LNCaP clone FGC (cell line): ENCODE results near the gene CCDC85C.
A peak's percentile ranks its signal among the peaks of the same experiment; 100 is the strongest.

ENCODE experiments used
- DNase-seq: peaks from one replicate; pipeline ENCODE4 v3.0.0-alpha.2; 2011; ENCODE audit warnings: low read depth
- H3K4me3 ChIP-seq: 2 replicates; pipeline ENCODE4 v1.5.1; 2011; ENCODE audit warnings: mild to moderate bottlenecking, low read depth, low read length, control low read depth
- CTCF ChIP-seq: IDR thresholded peaks from 2 replicates; pipeline ENCODE4 v1.5.1; 2012; ENCODE audit warnings: mild to moderate bottlenecking; ENCODE audit not compliant: control insufficient read depth, insufficient read depth; ENCODE audit errors: extremely low read depth

Gene CCDC85C

GRCh38 chr14:99512571-99513182 lies 91.3 kb downstream of the CCDC85C start:
- no peak for DNase-seq

GRCh38 chr14:99512110-99512449 lies 91.9 kb downstream of the CCDC85C start:
- no peak for DNase-seq
- TF ChIP-seq CTCF: no peak
- no peak overlapping the region for H3K4me3 ChIP-seq

More at GRCh38 chr14:99512571-99513182, 91.3 kb downstream of the CCDC85C start:
- H3K4me3 ChIP-seq: no peak overlapping the region
- TF ChIP-seq CTCF: no peak

GRCh38 chr14:99511421-99512109 lies 92.4 kb downstream of the CCDC85C start:
- TF ChIP-seq CTCF: no peak
- H3K4me3 ChIP-seq: no peak overlapping the region
- no peak for DNase-seq

DNA sequence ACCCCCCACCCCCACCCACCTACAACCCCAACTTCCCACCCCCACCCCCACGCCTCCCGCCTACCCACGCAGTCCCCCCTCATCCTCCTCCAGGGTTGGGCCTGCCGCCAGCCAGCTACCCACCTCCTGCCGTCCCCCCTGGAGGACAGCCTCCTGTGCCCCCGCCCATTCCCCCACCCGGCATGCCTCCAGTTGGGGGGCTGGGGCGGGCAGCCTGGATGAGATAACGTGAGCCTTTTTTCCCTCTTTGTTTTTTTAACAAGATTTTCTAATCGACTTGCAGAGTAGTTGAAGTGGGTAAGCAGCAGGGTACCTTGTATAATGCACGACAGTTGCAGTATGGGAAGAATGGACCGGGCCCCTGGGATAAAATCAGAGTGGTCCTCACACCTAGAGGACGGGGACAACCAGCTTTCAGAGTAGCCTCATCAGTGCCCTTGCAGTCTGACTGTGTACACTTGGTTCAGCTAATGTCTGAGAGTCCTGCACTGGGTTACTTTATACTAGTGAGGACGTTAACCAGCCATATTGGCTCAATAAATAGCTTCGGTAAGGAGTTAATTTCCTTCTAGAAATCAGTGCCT lies 93.4 kb downstream of the CCDC85C start:
- no peak for TF ChIP-seq CTCF
- DNase-seq: no peak
- H3K4me3 ChIP-seq: no peak overlapping the region

GRCh38 chr14:99509871-99510555 lies 94.0 kb downstream of the CCDC85C start:
- no peak overlapping the region for H3K4me3 ChIP-seq
- no peak for DNase-seq
- no peak for TF ChIP-seq CTCF

DNA sequence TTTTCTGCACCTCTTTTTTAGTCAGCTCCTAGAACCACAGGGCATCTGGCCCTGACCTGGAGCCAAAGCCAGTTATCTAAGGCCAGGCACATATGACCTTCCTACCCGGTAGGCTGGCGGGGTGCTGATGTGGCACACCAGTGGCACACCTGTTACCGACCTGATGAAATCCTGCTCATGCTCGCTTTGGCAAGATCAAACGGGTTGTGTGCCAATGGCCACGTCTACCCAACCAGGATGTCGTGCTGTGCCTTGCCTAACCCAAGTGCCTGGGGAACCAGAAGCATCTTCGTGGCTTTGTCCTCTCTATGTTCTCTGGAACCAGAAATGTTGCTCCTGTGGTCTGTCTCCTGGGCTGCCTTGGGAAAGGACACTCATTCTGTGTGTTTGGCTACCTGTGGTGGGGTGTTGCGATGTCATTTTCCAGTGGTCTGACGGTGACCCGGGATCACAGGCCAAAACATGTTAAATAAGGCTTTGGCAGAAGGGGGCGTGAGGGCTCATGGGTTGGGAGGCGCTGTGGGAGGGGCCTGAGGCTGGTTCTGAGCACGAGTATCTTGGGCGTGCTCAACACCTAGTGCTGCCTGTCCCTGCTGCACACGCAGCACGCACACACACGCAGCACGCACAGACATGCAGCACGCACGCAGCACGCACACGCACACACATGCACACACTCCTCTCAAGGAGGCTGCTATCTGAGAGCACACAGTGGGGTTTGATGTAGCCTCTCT lies 94.9 kb downstream of the CCDC85C start:
- H3K4me3 ChIP-seq: no peak overlapping the region
- no peak for TF ChIP-seq CTCF
- DNase-seq: peak; percentile 40
